HepG2 (cell line): Measurements from ENCODE around the gene NOTCH2. TPM values are rescaled to one million over a fixed set of nuclear protein-coding genes. Genes with fewer than 3 reads are reported as not detected.

ENCODE experiments used
- ATAC-seq: fragments of 200-7000 bp; cut with Tn5 transposase; 3 replicates; pipeline ENCODE4 v1.9.1; 2020; ENCODE audit warnings: mild to moderate bottlenecking, moderate library complexity
- BruUV-seq: library from RNA; stranded (reverse); fragments of 400-500 nt; replicated peaks from 2 replicates; lab custom pipeline; 2021; lab: Mats Ljungman, UMichigan
- CTCF ChIA-PET: fragments of 300-600 bp; formaldehyde crosslinking; extraction: SDS; loops from one replicate; lab custom pipeline; 2021; ENCODE audit warnings: low total read pairs, inconsistent platforms, low intra/inter-chr PET ratio; lab: Yijun Ruan, JAX
- POLR2A ChIA-PET: fragments of 350-600 bp; sonication (Branson Sonifier 250); formaldehyde crosslinking; loops from one replicate; lab custom pipeline; 2020; ENCODE audit warnings: antibody characterized with exemption, inconsistent platforms; lab: Yijun Ruan, JAX
- DNase-seq: peaks from one replicate; pipeline ENCODE4 v3.0.0-alpha.2; 2015; ENCODE audit warnings: low spot score
- FAIRE-seq: peaks from 3 replicates; lab custom pipeline; 2011; peaks lifted over from hg19 to GRCh38; lab: Jason Lieb, UNC
- H2AFZ ChIP-seq: one replicate; pipeline ENCODE4 v1.6.1; 2011; ENCODE audit warnings: low read length, inconsistent platforms
- H3K27ac ChIP-seq: fragments of 300-600 bp; 3 replicates; pipeline ENCODE4 v1.8.0; 2011; ENCODE audit warnings: mixed run types, mild to moderate bottlenecking, mixed read lengths, low read length, inconsistent platforms; ENCODE audit not compliant: insufficient read depth; ENCODE audit errors: extremely low read length
- H3K27me3 ChIP-seq, 2 experiments: fragments of 200-600 bp in 1 of 2; 2 replicates in 1 of 2; 3 replicates in 1 of 2; pipeline versions ENCODE4 v1.6.0 to v1.8.0; 2011; ENCODE audit warnings: low read length in 2 of 2, mild to moderate bottlenecking in 2 of 2, moderate library complexity in 2 of 2, inconsistent platforms in 1 of 2; ENCODE audit not compliant: insufficient read depth in 2 of 2, control insufficient read depth in 1 of 2
- H3K36me3 ChIP-seq, 2 experiments: fragments of 200-600 bp in 1 of 2; replicated peaks in 1 of 2; 2 replicates in 1 of 2; 3 replicates in 1 of 2; pipeline versions ENCODE4 v1.5.1 to v1.8.0; 2011; ENCODE audit warnings: low read length in 2 of 2, inconsistent platforms in 1 of 2; ENCODE audit not compliant: insufficient read depth in 2 of 2, control insufficient read depth in 1 of 2
- H3K4me1 ChIP-seq: 2 replicates; pipeline ENCODE4 v1.5.1; 2012; ENCODE audit warnings: low read length, inconsistent platforms; ENCODE audit not compliant: insufficient read depth
- H3K4me2 ChIP-seq: 2 replicates; pipeline ENCODE4 v1.6.0; 2011; ENCODE audit warnings: low read depth, low read length, inconsistent platforms
- H3K4me3 ChIP-seq, 3 experiments: fragments of 200-600 bp in 1 of 3; sonication (generic), shearing (Covaris generic) in 1 of 3; replicated peaks in 1 of 3; 2 replicates each; pipeline ENCODE4 v1.5.1; 2011 to 2016; ENCODE audit warnings: low read length in 3 of 3, inconsistent platforms in 2 of 3, low read depth in 2 of 3, mild to moderate bottlenecking in 2 of 3, control low read depth in 1 of 3, mixed read lengths in 1 of 3; ENCODE audit not compliant: insufficient read depth in 1 of 3
- H3K79me2 ChIP-seq: one replicate; pipeline ENCODE4 v1.6.1; 2011; ENCODE audit warnings: low read length, inconsistent platforms; ENCODE audit not compliant: insufficient read depth
- H3K9ac ChIP-seq: 2 replicates; pipeline ENCODE4 v1.6.0; 2011; ENCODE audit warnings: mild to moderate bottlenecking, low read depth, low read length, inconsistent platforms; ENCODE audit not compliant: insufficient read depth
- H3K9me3 ChIP-seq: 2 replicates; pipeline ENCODE4 v1.5.1; 2012; ENCODE audit warnings: mild to moderate bottlenecking, low read length
- H4K20me1 ChIP-seq: 2 replicates; pipeline ENCODE4 v1.6.0; 2011; ENCODE audit warnings: inconsistent platforms, mild to moderate bottlenecking, low read length, moderate library complexity; ENCODE audit not compliant: insufficient read depth
- HNF1B ChIP-seq: sonication (generic); formaldehyde crosslinking; IDR thresholded peaks from 2 replicates; pipeline ENCODE4 v1.5.1; 2020; ENCODE audit warnings: mild to moderate bottlenecking, moderate library complexity, missing genetic modification reagents
- LCORL ChIP-seq, 2 experiments: fragments of 450-650 bp in 1 of 2; sonication (generic) in 1 of 2; formaldehyde crosslinking in 1 of 2; IDR thresholded peaks; 2 replicates each; pipeline versions ENCODE4 v1.5.0 to v1.6.1; 2017 to 2020; ENCODE audit warnings: antibody characterized with exemption in 1 of 2, missing genetic modification reagents in 1 of 2
- SMAD9 ChIP-seq: sonication (generic); formaldehyde crosslinking; IDR thresholded peaks from 2 replicates; pipeline ENCODE4 v1.5.1; 2020; ENCODE audit warnings: mild to moderate bottlenecking, missing genetic modification reagents
- SMC3 ChIP-seq: IDR thresholded peaks from 2 replicates; pipeline ENCODE4 v1.6.1; 2011; ENCODE audit warnings: low read length, improper control_type of control experiment
- SP5 ChIP-seq: IDR thresholded peaks from 2 replicates; pipeline ENCODE4 v1.6.1; 2016; ENCODE audit warnings: low read depth, borderline replicate concordance
- TMF1 ChIP-seq: sonication (generic); formaldehyde crosslinking; IDR thresholded peaks from 2 replicates; pipeline ENCODE4 v1.8.1; 2022; ENCODE audit warnings: low read depth, missing genetic modification reagents
- ZNF382 ChIP-seq: sonication (generic); formaldehyde crosslinking; IDR thresholded peaks from 2 replicates; pipeline ENCODE4 v1.5.0; 2020; ENCODE audit warnings: missing genetic modification reagents, mild to moderate bottlenecking, borderline replicate concordance
- WGBS: methylation state at CpG from one replicate; pipeline ENCODE4 v1.1.6; 2017; ENCODE audit warnings: low lambda C conversion rate; 5-methylcytosine and 5-hydroxymethylcytosine counted together
- in situ Hi-C: cut with HindIII; loops from 2 replicates; pipeline ENCODE4 v1.10.0; 2017; ENCODE audit warnings: low pct_unique_long_range_greater_than_20kb; ENCODE audit not compliant: extremely low pct_ligation_motif_present
- intact Hi-C: fragments of 100-400 bp; cut with micrococcal nuclease; formaldehyde crosslinking; loops from one replicate; pipeline ENCODE4 v1.10.0; 2022; ENCODE audit not compliant: unreplicated experiment
- polyA plus RNA-seq, 8 experiments: library from polyadenylated mRNA; depleted of rRNA in 3 of 8; stranded (reverse) in 7 of 8; unstranded in 1 of 8; fragments of >200 nt; fragmentation: Illumina TruSeq in 4 of 8; extraction: Trizol in 4 of 8; gene quantifications; 2 replicates each; pipeline versions ENCODE4 v1.2.1 to v1.2.3, GENCODE V29; 2011 to 2016; ENCODE audit warnings: low read depth in 4 of 8, missing spikeins in 1 of 8, mixed read lengths in 1 of 8; ENCODE audit not compliant: insufficient read depth in 1 of 8
- total RNA-seq, 5 experiments: library from RNA; depleted of rRNA; stranded (reverse); fragments of >200 nt; fragmentation: Illumina TruSeq; extraction: Trizol; gene quantifications; 2 replicates each; pipeline ENCODE4 v1.2.3, GENCODE V29; 2016; ENCODE audit warnings: low read depth in 1 of 5

Gene NOTCH2
- total and polyA plus RNA-seq, 2 of the 13 experiments (the other 11 are each of a cell fraction or from before 2014, with no cell fraction given) = 4.0 to 11.4 TPM

GRCh38 chr1:119964673-119965363, 104.6 kb downstream of the NOTCH2 start:
- FAIRE-seq = no peak
- Histone ChIP-seq H3K9me3 (no peaks in the 10 kb centered on the region), H3K4me1 (peaks cover 26% of the 10 kb centered on the region), H3K4me3 (no peak overlapping the region), H4K20me1 (no peaks in the 10 kb centered on the region), H3K79me2 (no peaks in the 10 kb centered on the region), H3K27me3 (no peaks in the 10 kb centered on the region), H3K4me2 (no peak overlapping the region), H3K36me3 (peaks cover 6 to 16% of the 10 kb centered on the region in 2 experiments), H3K27ac (no peak overlapping the region), H2AFZ (no peak overlapping the region), H3K9ac (no peak overlapping the region)
- POLR2A ChIA-PET = no interaction called here
- in situ Hi-C loops (loop anchor here (10.0 kb wide), 1 partner anchor 90 kb away; no protein-coding TSS in a partner anchor), intact Hi-C loops (loop anchor here (10.0 kb wide), 1 partner anchor 160 kb away; no protein-coding TSS in a partner anchor)
- WGBS = 82% methylated on average over 1 of the region's 1 CpG
- BruUV-seq = no TSS peak
- CTCF ChIA-PET = no interaction called here
- DNase-seq = no peak
- TF ChIP-seq SMC3 = no peak
- no peak for TF ChIP-seq TMF1 (CRISPR knock-in tag)
- no peak for TF ChIP-seq ZNF382 (CRISPR knock-in tag)
- no peak for TF ChIP-seq SMAD9
- TF ChIP-seq HNF1B (CRISPR knock-in tag) = no peak
- TF ChIP-seq SP5 (CRISPR knock-in tag) = no peak
- no peak for TF ChIP-seq LCORL (IDR thresholded peaks at IDR 0.05)
- no peak for TF ChIP-seq LCORL (CRISPR knock-in tag; IDR thresholded peaks at IDR 0.05)
- no peak for ATAC-seq
